Neuron (in vitro differentiated cells): ENCODE measurements around the gene PCDHGB3.
"Not testable (repeated sequence)": the region's sequence is repeated elsewhere in the genome, so short reads cannot be mapped to it uniquely, and the experiment has no call there.

Experiments used
- H2AFZ ChIP-seq: one replicate; pipeline ENCODE4 v1.6.1; 2013; ENCODE audit warnings: low read depth, mild to moderate bottlenecking, inconsistent platforms, low read length, moderate library complexity
- H3K27me3 ChIP-seq: one replicate; pipeline ENCODE4 v1.6.1; 2013; ENCODE audit warnings: low read length; ENCODE audit not compliant: insufficient read depth
- H3K36me3 ChIP-seq: one replicate; pipeline ENCODE4 v1.6.1; 2013; ENCODE audit warnings: low read length; ENCODE audit not compliant: insufficient read depth
- H3K4me1 ChIP-seq: one replicate; pipeline ENCODE4 v1.6.1; 2013; ENCODE audit warnings: low read length; ENCODE audit not compliant: insufficient read depth
- H3K4me3 ChIP-seq: 2 replicates; pipeline ENCODE4 v1.5.1; 2013; ENCODE audit warnings: mild to moderate bottlenecking, low read length, moderate library complexity
- H3K9me3 ChIP-seq: one replicate; pipeline ENCODE4 v1.6.1; 2013; ENCODE audit warnings: low read length

The PCDHGB3 gene

DNA sequence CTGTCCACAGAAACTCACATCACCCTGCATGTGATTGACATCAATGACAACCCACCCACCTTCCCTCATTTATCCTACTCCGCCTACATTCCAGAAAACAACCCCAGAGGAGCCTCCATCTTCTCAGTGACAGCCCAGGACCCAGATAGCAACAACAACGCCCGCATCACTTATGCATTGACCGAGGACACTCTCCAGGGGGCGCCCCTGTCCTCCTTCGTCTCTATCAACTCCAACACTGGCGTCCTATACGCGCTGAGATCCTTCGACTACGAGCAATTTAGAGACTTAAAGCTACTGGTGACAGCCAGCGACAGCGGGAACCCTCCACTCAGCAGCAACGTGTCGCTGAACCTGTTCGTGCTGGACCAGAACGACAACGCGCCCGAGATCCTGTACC, 24.7 kb upstream of the PCDHGB3 start:
- H3K4me3 ChIP-seq, result no peak overlapping the region
- H3K27me3 ChIP-seq, result no peaks in the 10 kb centered on the region
- H3K36me3 ChIP-seq, result no peaks in the 10 kb centered on the region
- H3K4me1 ChIP-seq, result no peaks in the 10 kb centered on the region
- peaks cover 12% of the 10 kb centered on the region for H3K9me3 ChIP-seq
- no peak overlapping the region for H2AFZ ChIP-seq

DNA sequence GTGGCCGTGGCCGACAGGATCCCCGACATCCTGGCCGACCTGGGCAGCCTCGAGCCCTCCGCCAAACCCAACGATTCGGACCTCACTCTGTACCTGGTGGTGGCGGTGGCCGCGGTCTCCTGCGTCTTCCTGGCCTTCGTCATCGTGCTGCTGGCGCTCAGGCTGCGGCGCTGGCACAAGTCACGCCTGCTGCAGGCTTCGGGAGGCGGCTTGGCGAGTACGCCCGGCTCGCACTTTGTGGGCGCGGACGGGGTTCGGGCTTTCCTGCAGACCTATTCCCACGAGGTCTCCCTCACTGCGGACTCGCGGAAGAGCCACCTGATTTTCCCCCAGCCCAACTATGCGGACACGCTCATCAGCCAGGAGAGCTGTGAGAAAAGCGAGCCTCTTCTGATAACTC, 24.0 kb upstream of the PCDHGB3 start:
- peaks cover 15% of the 10 kb centered on the region for H3K9me3 ChIP-seq
- H3K36me3 ChIP-seq, H3K4me3 ChIP-seq, H2AFZ ChIP-seq, H3K27me3 ChIP-seq, H3K4me1 ChIP-seq: not testable (repeated sequence)

DNA sequence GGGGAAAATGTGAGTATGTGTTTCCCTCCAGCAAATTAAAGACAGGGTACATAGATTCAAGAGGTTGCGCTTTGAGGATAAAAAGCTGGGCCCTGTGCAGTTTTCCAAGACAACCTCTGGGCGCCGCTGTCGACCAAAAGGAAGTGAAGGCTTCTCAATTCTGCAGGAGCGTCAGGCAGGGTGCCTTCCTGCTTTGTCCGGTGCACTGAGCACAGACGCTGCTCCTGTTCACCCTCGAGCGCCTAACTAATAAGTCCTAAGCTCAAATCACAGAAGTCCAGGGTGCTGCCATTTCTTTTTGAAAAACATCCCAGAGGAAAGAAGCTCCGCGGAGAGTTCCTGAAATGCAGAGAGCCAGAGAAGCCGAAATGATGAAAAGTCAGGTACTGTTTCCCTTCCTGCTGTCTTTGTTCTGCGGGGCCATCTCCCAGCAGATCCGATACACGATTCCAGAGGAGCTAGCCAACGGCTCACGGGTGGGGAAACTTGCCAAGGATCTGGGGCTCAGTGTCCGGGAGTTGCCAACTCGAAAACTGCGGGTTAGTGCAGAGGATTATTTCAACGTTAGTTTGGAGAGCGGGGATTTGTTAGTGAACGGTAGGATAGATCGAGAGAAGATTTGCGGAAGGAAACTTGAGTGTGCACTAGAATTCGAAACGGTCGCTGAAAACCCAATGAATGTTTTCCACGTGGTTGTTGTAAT, 20.0 kb upstream of the PCDHGB3 start, which contains the start of gene PCDHGB1:
Gene PCDHGB1 (plus strand): TSS at position 183 of the 703 bp plus-strand sequence. CDS start 162 bp downstream, at position 345.
- peaks cover 24% of the 10 kb centered on the region for H3K9me3 ChIP-seq
- H3K4me3 ChIP-seq, result peak within 1 kb of the TSS; percentile 32
- no peaks in the 10 kb centered on the region for H3K27me3 ChIP-seq
- peak within 1 kb of the TSS; percentile 32 for H2AFZ ChIP-seq
- no peaks in the 10 kb centered on the region for H3K4me1 ChIP-seq
- no peaks in the 10 kb centered on the region for H3K36me3 ChIP-seq

DNA sequence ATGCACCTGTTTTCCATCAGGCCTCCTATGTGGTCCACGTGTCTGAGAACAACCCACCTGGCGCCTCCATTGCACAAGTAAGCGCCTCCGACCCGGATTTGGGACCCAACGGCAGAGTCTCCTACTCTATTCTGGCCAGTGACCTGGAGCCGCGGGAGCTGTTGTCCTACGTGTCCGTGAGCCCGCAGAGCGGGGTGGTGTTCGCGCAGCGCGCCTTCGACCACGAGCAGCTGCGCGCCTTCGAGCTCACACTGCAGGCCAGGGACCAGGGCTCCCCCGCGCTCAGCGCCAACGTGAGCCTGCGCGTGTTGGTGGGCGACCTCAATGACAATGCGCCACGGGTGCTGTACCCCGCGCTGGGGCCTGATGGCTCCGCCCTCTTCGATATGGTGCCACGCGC, 18.5 kb upstream of the PCDHGB3 start:
- Histone ChIP-seq H3K4me1 (no peaks in the 10 kb centered on the region), H3K27me3 (no peaks in the 10 kb centered on the region), H3K36me3 (no peaks in the 10 kb centered on the region), H3K9me3 (peaks cover 32% of the 10 kb centered on the region), H3K4me3 (no peak overlapping the region), H2AFZ (no peak overlapping the region)

DNA sequence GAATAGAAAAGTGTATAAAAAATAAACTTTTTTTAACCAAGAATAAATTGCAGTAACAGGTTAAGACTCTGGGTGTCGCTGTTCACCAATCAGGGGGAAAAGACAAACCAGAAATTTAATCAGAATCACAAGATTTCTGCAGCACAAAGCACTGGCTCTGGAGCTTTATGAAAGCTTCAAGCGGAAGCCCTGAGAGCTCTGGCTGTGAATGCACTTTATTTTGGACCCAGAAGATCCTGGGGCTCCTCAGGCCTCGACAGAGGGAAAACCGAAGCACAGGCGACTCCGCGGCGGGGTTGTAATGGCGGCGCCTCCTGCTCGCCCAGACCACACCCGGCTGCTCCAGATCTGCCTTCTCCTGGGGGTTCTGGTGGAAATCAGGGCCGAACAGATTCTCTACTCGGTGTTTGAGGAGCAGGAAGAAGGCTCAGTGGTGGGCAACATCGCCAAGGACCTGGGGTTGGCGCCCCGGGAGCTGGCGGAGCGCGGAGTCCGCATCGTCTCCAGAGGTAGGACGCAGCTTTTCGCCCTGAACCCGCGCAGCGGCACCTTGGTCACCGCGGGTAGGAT, 15.1 kb upstream of the PCDHGB3 start, which contains the start of gene PCDHGA4:
Gene PCDHGA4 (plus strand): TSS at position 122 of the 570 bp plus-strand sequence. CDS start 87 bp downstream, at position 209.
- no peaks in the 10 kb centered on the region for H3K4me1 ChIP-seq
- no peak within 1 kb of the TSS for H3K4me3 ChIP-seq

DNA sequence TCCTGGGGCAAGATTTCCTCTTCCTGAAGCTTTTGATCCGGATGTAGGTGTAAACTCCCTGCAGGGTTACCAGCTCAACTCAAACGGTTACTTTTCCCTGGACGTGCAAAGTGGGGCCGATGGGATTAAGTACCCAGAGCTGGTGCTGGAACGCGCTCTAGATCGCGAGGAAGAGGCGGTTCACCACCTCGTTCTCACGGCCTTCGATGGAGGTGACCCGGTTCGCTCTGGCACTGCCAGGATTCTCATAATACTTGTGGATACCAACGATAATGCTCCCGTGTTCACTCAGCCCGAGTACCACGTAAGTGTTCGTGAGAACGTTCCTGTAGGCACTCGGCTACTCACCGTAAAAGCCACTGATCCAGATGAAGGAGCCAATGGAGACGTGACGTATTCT, 14.4 kb upstream of the PCDHGB3 start:
- Histone ChIP-seq H2AFZ (no peak overlapping the region), H3K9me3 (peaks cover 42% of the 10 kb centered on the region), H3K27me3 (no peaks in the 10 kb centered on the region), H3K36me3 (no peaks in the 10 kb centered on the region), H3K4me3 (no peak overlapping the region), H3K4me1 (no peaks in the 10 kb centered on the region)

More for the DNA sequence above, 15.1 kb upstream of the PCDHGB3 start, which contains the start of gene PCDHGA4:
- H3K36me3 ChIP-seq, result no peaks in the 10 kb centered on the region
- H2AFZ ChIP-seq, result no peak within 1 kb of the TSS
- H3K27me3 ChIP-seq, result no peaks in the 10 kb centered on the region
- peaks cover 40% of the 10 kb centered on the region for H3K9me3 ChIP-seq

DNA sequence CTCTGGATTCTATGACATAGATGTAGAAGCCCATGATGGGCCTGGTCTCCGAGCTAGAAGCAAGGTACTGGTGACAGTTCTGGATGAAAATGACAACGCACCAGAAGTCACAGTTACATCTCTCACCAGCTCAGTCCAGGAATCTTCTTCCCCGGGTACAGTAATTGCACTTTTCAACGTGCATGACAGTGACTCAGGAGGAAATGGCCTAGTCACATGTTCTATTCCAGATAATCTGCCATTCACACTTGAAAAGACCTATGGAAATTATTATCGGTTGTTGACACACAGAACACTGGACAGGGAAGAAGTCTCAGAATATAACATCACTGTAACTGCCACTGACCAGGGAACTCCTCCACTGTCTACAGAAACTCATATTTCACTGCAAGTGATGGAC, 13.9 kb upstream of the PCDHGB3 start:
- Histone ChIP-seq H3K27me3 (no peaks in the 10 kb centered on the region), H3K4me3 (no peak overlapping the region), H3K4me1 (no peaks in the 10 kb centered on the region), H3K36me3 (no peaks in the 10 kb centered on the region), H3K9me3 (peaks cover 42% of the 10 kb centered on the region), H2AFZ (no peak overlapping the region)

DNA sequence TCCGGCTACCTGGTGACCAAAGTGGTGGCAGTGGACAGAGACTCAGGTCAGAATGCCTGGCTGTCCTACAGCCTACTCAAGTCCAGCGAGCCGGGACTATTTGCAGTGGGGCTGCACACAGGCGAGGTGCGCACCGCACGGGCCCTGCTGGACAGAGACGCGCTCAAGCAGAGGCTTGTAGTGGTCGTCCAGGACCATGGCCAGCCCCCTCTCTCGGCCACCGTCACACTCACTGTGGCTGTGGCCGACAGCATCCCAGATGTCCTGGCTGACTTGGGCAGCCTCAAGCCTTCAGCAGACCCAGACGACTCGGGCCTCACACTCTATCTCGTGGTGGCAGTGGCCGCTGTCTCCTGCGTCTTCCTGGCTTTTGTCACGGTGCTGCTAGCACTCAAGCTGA, 13.1 kb upstream of the PCDHGB3 start:
- Histone ChIP-seq H3K9me3 (peaks cover 40% of the 10 kb centered on the region), H3K4me1 (no peaks in the 10 kb centered on the region), H3K27me3 (no peaks in the 10 kb centered on the region), H2AFZ (no peak overlapping the region), H3K36me3 (no peaks in the 10 kb centered on the region), H3K4me3 (no peak overlapping the region)

DNA sequence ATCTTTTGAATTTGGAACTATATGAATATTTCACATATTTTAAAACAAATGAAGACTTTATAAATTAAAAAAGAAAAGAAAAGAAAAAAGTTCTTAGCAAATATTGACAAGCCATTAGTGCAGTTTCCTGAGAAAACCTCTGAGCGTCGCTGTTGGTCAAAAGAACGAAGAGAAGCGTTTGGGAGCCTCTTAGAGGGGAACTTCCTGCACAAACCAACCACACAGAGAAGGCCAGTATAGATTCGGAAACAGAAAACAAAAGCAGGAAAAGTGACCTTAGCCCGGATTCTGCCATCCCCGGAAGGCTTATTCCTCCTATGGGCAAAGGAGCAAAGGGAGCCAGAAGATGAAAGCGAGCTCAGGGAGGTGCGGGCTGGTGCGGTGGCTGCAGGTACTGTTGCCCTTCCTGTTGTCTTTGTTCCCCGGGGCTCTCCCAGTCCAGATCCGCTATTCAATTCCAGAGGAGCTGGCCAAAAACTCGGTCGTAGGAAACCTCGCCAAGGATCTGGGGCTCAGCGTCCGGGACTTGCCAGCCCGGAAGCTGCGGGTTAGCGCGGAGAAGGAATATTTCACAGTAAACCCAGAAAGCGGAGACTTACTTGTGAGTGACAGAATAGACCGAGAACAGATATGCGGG, 10.1 kb upstream of the PCDHGB3 start, which contains the start of gene PCDHGB2:
Gene PCDHGB2 (plus strand): TSS at position 205 of the 637 bp plus-strand sequence. CDS start 142 bp downstream, at position 347.
- peaks cover 47% of the 10 kb centered on the region for H3K9me3 ChIP-seq
- H3K27me3 ChIP-seq, result no peaks in the 10 kb centered on the region
- H2AFZ ChIP-seq, result no peak within 1 kb of the TSS
- no peak within 1 kb of the TSS for H3K4me3 ChIP-seq
- H3K4me1 ChIP-seq, result no peaks in the 10 kb centered on the region
- H3K36me3 ChIP-seq, result no peaks in the 10 kb centered on the region

DNA sequence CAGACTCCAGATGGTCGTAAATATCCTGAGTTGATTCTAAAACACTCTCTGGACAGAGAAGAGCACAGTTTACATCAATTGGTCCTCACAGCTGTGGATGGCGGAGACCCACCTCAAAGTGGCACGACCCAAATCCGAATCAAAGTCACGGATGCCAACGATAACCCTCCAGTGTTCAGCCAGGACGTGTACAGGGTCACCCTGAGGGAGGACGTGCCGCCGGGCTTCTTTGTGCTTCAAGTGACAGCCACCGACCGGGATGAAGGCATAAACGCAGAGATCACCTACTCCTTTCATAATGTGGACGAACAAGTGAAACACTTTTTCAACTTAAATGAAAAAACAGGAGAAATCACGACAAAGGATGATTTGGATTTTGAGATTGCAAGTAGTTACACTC, 9.4 kb upstream of the PCDHGB3 start:
- Histone ChIP-seq H3K4me3 (no peak overlapping the region), H3K27me3 (no peaks in the 10 kb centered on the region), H3K36me3 (no peaks in the 10 kb centered on the region), H3K4me1 (no peaks in the 10 kb centered on the region), H2AFZ (no peak overlapping the region), H3K9me3 (peaks cover 47% of the 10 kb centered on the region)

DNA sequence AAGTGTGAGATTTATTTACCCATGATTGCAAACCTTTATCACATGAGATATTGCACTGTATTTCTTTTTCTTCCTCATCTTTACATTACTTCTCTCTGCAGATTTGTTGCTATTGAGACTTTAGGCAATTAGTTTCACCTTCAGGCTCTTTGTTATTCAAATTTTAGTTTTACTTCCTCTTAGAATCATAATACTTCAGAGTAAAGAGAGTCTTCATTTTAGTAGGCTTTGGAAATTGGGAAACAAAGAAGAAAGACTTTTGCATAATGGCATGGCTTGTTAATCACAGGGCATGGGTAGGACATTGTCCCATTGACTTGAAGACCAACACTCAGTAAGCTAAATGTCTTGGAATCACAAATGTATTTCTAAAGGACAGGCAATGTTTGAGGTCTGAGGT, 7.3 kb upstream of the PCDHGB3 start:
- H3K36me3 ChIP-seq, result no peaks in the 10 kb centered on the region
- peaks cover 43% of the 10 kb centered on the region for H3K9me3 ChIP-seq
- no peak overlapping the region for H3K4me3 ChIP-seq
- no peak overlapping the region for H2AFZ ChIP-seq
- H3K27me3 ChIP-seq, result no peaks in the 10 kb centered on the region
- H3K4me1 ChIP-seq, result no peaks in the 10 kb centered on the region

DNA sequence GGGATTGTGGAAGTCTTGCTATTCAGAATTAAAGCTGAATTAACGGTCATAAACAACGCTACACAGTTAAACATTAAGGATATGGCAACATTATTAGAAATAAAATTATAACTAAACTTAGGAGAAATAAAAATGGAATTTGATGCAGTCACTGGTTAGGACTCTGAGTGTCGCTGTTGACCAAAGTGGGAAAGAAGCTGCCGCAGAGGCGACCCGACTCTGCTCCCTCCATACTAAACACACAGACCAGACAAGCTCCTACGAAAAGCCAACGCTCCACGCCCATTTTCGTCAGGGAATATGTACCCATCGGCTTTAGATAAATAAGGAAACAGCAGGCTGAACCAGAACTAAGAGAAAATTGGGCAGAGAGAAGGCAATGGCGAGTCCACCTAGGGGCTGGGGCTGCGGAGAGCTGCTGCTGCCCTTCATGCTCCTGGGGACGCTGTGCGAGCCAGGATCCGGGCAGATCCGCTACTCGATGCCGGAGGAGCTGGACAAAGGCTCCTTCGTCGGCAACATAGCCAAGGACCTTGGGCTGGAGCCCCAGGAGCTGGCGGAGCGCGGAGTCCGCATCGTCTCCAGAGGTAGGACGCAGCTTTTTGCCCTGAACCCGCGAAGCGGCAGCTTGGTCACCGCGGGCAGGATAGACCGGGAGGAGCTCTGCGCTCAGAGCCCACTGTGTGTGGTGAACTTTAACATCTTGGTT, 5.9 kb upstream of the PCDHGB3 start, which contains the start of gene PCDHGA5:
Gene PCDHGA5 (plus strand): TSS at position 211 of the 709 bp plus-strand sequence. CDS start 169 bp downstream, at position 380.
- Histone ChIP-seq H3K4me3 (no peak within 1 kb of the TSS), H3K9me3 (peaks cover 40% of the 10 kb centered on the region), H3K36me3 (no peaks in the 10 kb centered on the region), H3K4me1 (no peaks in the 10 kb centered on the region), H3K27me3 (no peaks in the 10 kb centered on the region), H2AFZ (no peak within 1 kb of the TSS)
